Upper lobe of right lung (tissue), 1 donor: ENCODE results near the gene LRMDA. TPM values are rescaled to one million over a fixed set of nuclear protein-coding genes. Genes with fewer than 3 reads are reported as not detected.
A peak's percentile ranks its signal among the peaks of the same experiment; 100 is the strongest.

Experiments used
- ATAC-seq: fragments of 200-7000 bp; cut with Tn5 transposase; one replicate; pipeline ENCODE4 v1.9.1; 2020; ENCODE audit warnings: mild to moderate bottlenecking, moderate library complexity
- DNase-seq: peaks from one replicate; pipeline ENCODE4 v3.0.0-alpha.2; 2020
- H3K27ac ChIP-seq: fragments of 200-600 bp; one replicate; pipeline ENCODE4 v1.8.0; 2022
- H3K27me3 ChIP-seq: fragments of 200-600 bp; one replicate; pipeline ENCODE4 v1.8.0; 2022; ENCODE audit warnings: mild to moderate bottlenecking
- H3K36me3 ChIP-seq: fragments of 200-600 bp; one replicate; pipeline ENCODE4 v1.8.0; 2022
- H3K4me1 ChIP-seq: fragments of 200-600 bp; one replicate; pipeline ENCODE4 v1.8.0; 2022
- H3K4me3 ChIP-seq: fragments of 200-600 bp; one replicate; pipeline ENCODE4 v1.8.0; 2022; ENCODE audit warnings: mild to moderate bottlenecking
- H3K9me3 ChIP-seq: fragments of 200-600 bp; one replicate; pipeline ENCODE4 v1.8.0; 2022
- CTCF ChIP-seq: fragments of 200-600 bp; IDR thresholded peaks from one replicate; pipeline ENCODE4 v1.8.0; 2022; ENCODE audit warnings: antibody characterized with exemption
- intact Hi-C: fragments of 100-400 bp; cut with DNase I; formaldehyde crosslinking; loops from one replicate; pipeline ENCODE4 v1.11.0; 2022
- total RNA-seq: library from RNA; stranded (reverse); fragmentation: NEBNext Ultra II Directional; extraction: Animal tissue kit (Norgen Biotek cat#: 25700); gene quantifications from one replicate; pipeline ENCODE4 v1.2.1, GENCODE V29; 2021
- donor health status: DM: no; HTN: yes; CAD: no; lungs with severe emphysema.

Gene LRMDA
- total RNA-seq, 1 donor from 2014 or later, result 20.0 TPM

GRCh38 chr10:76023007-76023406 is 591.6 kb downstream of the LRMDA start:
- Histone ChIP-seq H3K36me3 (no peaks in the 10 kb centered on the region), H3K27me3 (no peaks in the 10 kb centered on the region), H3K9me3 (no peaks in the 10 kb centered on the region), H3K4me3 (no peak overlapping the region), H3K4me1 (no peaks in the 10 kb centered on the region), H3K27ac (no peak overlapping the region)
- intact Hi-C loops, result no loop called here
- DNase-seq (no peak), ATAC-seq (no peak)
- no peak for TF ChIP-seq CTCF

DNA sequence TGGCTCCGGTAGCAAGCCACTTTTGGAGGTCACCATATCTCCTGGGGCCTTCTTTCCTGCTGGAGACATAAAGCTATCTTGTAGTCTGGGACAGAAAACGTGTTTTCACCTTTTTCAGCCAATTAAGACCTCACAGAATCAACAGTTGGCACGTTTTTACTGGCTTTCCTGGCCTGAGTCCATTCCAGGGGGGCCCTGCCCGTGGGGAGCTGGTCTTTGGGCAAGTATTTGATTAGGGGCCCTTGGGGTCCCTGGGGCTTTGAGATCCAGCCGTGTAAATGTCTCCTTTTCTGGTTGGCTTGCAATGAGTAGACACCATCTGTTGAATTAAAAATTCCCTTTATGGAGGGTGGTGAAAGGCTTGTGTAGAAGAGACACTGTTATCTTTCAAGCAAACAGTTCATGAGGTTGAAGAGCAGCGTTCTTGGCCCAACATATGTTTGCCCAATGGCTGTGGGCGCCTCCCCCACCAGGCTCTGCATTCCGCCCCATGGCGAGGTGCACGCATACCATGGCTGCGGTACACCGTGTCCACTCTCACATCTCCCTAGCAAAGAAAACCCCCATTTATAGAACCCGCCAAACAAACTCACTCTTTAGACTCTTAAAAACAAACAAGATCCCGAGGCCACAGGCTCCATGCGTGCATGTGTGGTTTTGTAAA is 593.2 kb downstream of the LRMDA start:
- intact Hi-C loops, result no loop called here

DNA sequence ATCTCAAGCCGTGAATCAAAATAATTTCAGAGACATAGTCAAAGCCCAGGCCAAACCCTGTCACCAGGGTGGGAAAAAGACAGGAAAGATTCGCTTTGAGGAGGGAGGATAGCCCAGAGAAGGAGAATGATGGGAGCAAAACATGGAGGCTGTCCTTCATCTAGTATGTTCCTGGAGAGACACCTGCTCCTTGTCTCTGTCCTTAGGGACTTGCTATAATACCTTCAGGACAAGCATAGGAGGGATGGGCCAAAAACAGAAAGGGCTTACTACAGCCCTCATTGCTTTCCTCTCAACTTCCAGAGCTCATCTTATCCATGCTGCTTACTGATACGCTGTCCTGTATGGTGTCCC is 593.7 kb downstream of the LRMDA start:
- Histone ChIP-seq H3K27ac (no peak overlapping the region), H3K27me3 (no peaks in the 10 kb centered on the region), H3K36me3 (no peaks in the 10 kb centered on the region), H3K4me3 (no peak overlapping the region), H3K4me1 (no peaks in the 10 kb centered on the region), H3K9me3 (no peaks in the 10 kb centered on the region)
- ATAC-seq, result no peak
- no peak for TF ChIP-seq CTCF
- no peak for DNase-seq
- intact Hi-C loops, result no loop called here

More for the DNA sequence above, 593.2 kb downstream of the LRMDA start:
- TF ChIP-seq CTCF, result no peak
- DNase-seq, result no peak
- no peaks in the 10 kb centered on the region for H3K9me3 ChIP-seq
- H3K27ac ChIP-seq, result no peak overlapping the region
- ATAC-seq, result no peak
- H3K36me3 ChIP-seq, result no peaks in the 10 kb centered on the region
- H3K4me3 ChIP-seq, result no peak overlapping the region
- H3K4me1 ChIP-seq, result no peaks in the 10 kb centered on the region
- no peaks in the 10 kb centered on the region for H3K27me3 ChIP-seq

DNA sequence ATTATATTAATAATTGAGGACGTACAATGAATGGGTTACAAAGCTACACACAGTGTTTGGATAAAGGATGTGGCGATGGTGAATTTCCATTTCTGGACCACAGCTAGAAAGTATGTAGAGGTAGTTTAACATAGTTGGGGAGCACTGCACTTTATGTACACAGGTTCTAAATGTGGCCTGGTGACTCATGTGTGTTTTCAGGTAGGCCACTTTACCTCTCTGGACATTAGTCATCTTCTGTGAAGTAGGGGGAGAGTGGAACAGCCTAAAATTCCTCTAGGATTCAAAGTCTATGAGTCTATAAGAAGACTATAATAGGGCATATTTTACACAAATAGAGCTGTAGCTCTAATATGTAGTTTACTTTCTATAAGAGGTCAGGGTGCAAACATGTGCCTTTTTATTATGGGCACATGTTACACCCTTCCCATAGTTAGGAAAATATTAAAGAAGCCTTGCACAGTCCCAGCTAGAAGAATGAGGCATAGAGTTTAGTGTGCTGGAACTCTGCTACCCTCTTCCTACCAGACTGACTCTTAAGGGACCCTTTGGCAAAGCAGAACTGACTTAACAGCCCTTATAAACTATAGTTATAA is 594.9 kb downstream of the LRMDA start:
- DNase-seq (no peak), ATAC-seq (peak; percentile 84)
- H3K27me3 ChIP-seq, result no peaks in the 10 kb centered on the region
- H3K4me1 ChIP-seq, result no peaks in the 10 kb centered on the region
- intact Hi-C loops, result no loop called here
- H3K27ac ChIP-seq, result no peak overlapping the region
- H3K9me3 ChIP-seq, result no peaks in the 10 kb centered on the region
- H3K4me3 ChIP-seq, result no peak overlapping the region
- no peaks in the 10 kb centered on the region for H3K36me3 ChIP-seq
- TF ChIP-seq CTCF, result no peak

GRCh38 chr10:76026905-76027304 is 595.5 kb downstream of the LRMDA start:
- no peaks in the 10 kb centered on the region for H3K4me1 ChIP-seq
- H3K9me3 ChIP-seq, result no peaks in the 10 kb centered on the region
- intact Hi-C loops, result no loop called here
- no peak overlapping the region for H3K4me3 ChIP-seq
- no peak for DNase-seq
- H3K27ac ChIP-seq, result no peak overlapping the region
- no peak for TF ChIP-seq CTCF
- no peaks in the 10 kb centered on the region for H3K27me3 ChIP-seq
- no peaks in the 10 kb centered on the region for H3K36me3 ChIP-seq
- peak; percentile 63 for ATAC-seq
